ENCODE data around the gene RPS21.

RPS21 gene

DNA sequence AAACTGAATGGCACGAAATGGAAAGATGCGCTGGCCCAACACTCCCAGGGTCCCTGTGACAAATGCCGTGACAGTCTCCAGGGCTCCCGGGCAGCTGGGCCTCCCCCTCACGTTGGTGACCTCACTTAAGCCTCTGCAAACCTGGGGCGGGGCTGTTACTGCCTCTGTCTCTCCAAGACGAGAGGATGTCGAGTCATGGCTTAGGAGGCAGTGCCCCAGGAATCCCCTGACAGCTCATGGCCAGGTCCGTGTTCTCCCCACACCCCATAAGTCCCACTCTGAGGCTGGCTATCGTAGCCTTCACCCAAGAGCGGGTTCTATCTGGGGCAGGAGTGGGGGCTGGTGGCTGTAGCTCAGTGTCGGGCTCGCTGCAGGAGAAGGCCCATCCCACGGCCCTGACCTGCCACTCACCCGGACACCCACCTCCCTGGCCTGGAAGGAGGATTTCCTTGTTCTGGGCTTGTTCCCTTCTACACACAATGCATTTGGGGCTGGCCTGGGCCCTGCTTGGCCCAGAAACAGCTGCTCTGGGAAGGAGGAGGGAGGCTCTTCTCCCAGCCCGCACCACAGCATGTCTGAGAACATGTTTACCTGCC lies 5.6 kb upstream of the RPS21 start:
- no peak for DNase-seq

- no peak for DNase-seq
These were observed 5.1 kb upstream of the RPS21 start for GRCh38 chr20:62381842-62382241.

GRCh38 chr20:62382306-62383198 lies 4.4 kb upstream of the RPS21 start:
- DNase-seq: peak; percentile 87

- no peak for DNase-seq
These were observed 463 bp downstream of the RPS21 start for GRCh38 chr20:62387219-62387913.

DNA sequence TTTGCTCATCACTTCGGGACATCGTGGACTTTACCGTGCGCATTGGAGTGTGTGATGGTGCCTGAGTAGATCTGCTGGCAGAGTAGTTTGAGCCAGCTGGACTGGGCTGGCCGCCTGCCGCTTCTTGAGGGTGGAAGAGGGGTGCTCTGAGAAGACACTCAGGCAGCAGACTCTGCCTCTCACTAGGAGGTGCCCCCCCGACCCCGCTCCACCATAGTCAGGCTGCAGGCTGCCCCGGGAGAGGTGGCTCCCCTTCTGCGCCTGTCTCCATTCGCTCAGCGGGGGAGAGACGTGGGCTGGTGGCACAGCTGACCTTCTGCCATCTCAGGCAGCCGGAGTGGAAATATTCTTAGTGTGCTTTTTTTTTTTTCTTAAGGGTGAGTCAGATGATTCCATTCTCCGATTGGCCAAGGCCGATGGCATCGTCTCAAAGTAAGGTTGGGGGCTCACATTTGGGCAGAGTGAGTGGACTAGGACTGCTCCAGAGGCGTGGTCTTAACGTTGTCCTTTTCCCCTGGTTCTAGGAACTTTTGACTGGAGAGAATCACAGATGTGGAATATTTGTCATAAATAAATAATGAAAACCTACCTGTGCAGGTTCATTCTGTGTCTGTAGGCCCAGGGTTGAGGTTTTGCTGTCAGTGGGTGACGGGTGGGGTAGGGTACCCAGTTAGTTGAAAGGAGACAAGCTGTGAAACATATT lies 1.2 kb downstream of the RPS21 start:
- DNase-seq: no peak

GRCh38 chr20:62388839-62389600 lies 2.1 kb downstream of the RPS21 start:
- no peak for DNase-seq

GRCh38 chr20:62389601-62390087 lies 2.7 kb downstream of the RPS21 start:
- no peak for DNase-seq

GRCh38 chr20:62390317-62391164 lies 3.6 kb downstream of the RPS21 start:
- no peak for DNase-seq

- no peak for DNase-seq
These were observed 4.5 kb downstream of the RPS21 start for GRCh38 chr20:62391165-62392076.

GRCh38 chr20:62392077-62392418 lies 5.1 kb downstream of the RPS21 start:
- no peak for DNase-seq

GRCh38 chr20:62392621-62393334 lies 5.9 kb downstream of the RPS21 start:
- no peak for DNase-seq

- DNase-seq: no peak
These were observed 6.4 kb downstream of the RPS21 start for GRCh38 chr20:62393335-62393665.

GRCh38 chr20:62393830-62394229 lies 6.9 kb downstream of the RPS21 start:
- no peak for DNase-seq

- DNase-seq: no peak
These were observed 7.6 kb downstream of the RPS21 start for GRCh38 chr20:62394248-62395245.

GRCh38 chr20:62395311-62396242 lies 8.7 kb downstream of the RPS21 start:
- DNase-seq: no peak

DNA sequence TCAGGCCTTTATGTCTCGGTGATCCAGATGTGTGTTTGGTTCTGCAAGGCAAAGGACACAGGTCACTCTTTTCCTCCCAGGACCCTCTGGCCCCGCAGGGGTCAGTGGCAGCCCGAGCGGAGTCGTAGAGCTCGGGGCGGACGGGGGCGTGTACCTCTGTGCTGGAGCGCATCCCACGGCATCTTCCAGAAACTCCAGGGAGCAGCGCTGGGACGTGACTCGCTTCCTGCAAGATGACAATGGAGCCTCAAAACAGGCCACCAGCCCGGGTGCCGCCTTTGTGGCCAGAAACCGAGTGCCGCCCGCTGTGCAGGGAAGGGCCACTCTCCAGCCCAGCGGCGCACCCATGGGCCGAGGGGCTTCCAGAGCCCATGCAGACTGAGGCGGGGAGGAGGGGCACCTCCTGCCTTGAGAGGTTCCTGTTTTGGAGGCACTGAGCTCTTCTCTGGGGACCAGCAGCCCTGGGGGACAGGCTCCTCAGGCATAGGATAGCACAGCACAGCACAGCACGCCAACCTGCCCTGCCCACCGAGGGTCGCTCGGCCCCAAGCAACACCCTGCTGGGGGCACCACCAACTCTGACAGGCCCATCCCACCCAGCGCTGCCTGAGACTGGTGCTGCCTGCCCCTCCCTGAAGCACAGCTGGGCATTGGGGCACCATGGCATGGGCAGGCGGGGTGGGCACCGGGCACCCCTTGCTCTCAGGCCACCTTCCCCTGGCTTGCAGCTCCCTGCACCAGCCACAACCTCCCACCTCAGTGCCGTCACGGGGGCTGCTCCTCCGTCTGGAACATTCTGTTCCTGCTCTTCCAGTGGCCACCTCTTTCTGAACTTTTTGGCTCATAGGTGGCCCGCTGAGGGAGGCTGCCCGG lies 9.7 kb downstream of the RPS21 start:
- DNase-seq: no peak

Data from NCI-H510A treated with DMSO at 0.1 percent for 48 hours (cell line).